Astrocyte of the cerebellum (primary cell): ENCODE data around the gene EXOSC9.

Source experiments
- DNase-seq: peaks from one replicate; pipeline ENCODE4 v3.0.0-alpha.2; 2011; ENCODE audit warnings: low read depth
- H3K4me3 ChIP-seq: 2 replicates; pipeline ENCODE4 v1.5.1; 2011; ENCODE audit warnings: mild to moderate bottlenecking, low read depth, low read length, moderate library complexity
- CTCF ChIP-seq: IDR thresholded peaks from 2 replicates; pipeline ENCODE4 v1.5.1; 2012; ENCODE audit warnings: low read length, low read depth, moderate library complexity, mild to moderate bottlenecking; ENCODE audit errors: missing control alignments
- in situ Hi-C: cut with HindIII; loops from 2 replicates; pipeline ENCODE4 v1.10.0; 2017; ENCODE audit warnings: low sequenced_read_pairs

Gene EXOSC9

GRCh38 chr4:121792966-121793365 lies 8.2 kb upstream of the EXOSC9 start:
- no peak for TF ChIP-seq CTCF
- in situ Hi-C loops, result no loop called here
- no peak overlapping the region for H3K4me3 ChIP-seq
- no peak for DNase-seq

- no peak for TF ChIP-seq CTCF
- in situ Hi-C loops, result no loop called here
- no peak for DNase-seq
- no peak overlapping the region for H3K4me3 ChIP-seq
These were observed 6.5 kb upstream of the EXOSC9 start for GRCh38 chr4:121794505-121795188.

DNA sequence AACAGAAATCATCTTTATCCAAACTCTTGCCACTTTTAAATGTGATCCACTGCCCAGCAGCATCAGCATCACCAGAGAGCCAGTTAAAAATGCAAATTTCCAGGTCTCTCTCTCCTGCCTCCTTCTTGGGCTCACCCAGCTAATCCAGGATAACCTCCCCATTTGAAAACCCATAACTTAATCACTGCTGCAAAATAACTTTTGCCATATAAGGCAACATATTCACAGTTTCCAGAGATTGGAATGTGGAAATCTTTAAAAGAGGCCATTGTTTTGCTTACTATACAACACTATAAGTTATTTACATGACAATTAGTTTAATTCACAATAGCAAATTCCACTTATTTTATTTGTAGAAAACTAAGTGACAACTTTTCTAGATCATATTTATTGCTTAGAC lies 4.8 kb upstream of the EXOSC9 start:
- no peak overlapping the region for H3K4me3 ChIP-seq
- no peak for DNase-seq
- in situ Hi-C loops, result no loop called here
- no peak for TF ChIP-seq CTCF

DNA sequence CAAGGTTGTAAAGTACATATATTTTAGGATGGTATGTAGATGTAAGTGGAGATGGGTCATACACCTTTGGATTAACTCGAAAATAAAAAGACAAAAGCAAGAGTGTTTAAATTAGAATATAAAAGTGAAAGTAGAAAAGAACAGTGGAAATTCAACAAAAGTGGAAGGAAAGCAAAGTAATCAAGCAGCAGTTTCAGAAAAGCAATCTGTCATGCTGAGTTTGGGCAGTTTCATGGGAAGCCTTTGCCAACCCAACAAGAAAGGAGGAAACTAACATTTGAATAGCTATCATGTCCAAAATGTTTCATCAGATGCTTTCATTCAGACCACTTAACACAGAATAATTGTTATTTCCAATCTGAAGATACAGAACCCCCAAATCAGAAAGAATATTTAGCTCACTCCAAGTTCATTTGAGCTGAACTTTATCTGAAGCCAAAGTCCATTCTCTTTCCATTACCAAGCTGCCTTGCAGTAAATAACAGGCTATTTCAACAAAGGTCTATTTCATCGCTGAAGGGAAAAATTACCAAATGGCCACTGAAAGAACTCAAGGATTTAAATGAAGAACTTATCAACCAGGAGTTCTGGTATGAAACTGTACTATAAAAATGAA lies 1.8 kb upstream of the EXOSC9 start:
- no peak for TF ChIP-seq CTCF
- no peak overlapping the region for H3K4me3 ChIP-seq
- in situ Hi-C loops, result no loop called here
- no peak for DNase-seq

- DNase-seq, result no peak
- no peak for TF ChIP-seq CTCF
- H3K4me3 ChIP-seq, result no peak overlapping the region
- in situ Hi-C loops, result no loop called here
These were observed 1.1 kb upstream of the EXOSC9 start for GRCh38 chr4:121799867-121800501.

DNA sequence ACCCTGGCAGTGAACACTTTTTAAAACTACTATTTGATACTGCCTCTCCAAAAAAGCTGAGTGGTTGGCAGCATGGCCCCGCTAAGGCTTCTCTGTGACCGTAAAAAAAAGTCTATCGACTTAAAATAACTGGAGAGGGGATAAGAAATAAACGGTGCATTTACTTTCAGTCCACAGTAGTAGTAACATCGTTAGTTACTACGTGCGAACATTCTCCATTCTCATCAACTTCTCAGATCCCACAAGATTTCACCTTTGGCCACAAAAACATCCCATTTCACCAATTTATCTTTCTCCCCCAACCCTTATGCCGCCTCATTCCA lies 524 bp upstream of the EXOSC9 start:
- peak overlapping the region; percentile 96 for H3K4me3 ChIP-seq
- no peak for TF ChIP-seq CTCF
- in situ Hi-C loops, result no loop called here

More for the DNA sequence above, 524 bp upstream of the EXOSC9 start:
- DNase-seq, result no peak
